HG02981 (cell line): ENCODE measurements around the gene TNRC6B.
"Not testable (repeated sequence)": the region's sequence is repeated elsewhere in the genome, so short reads cannot be mapped to it uniquely, and the experiment has no call there.

Experiments
- ATAC-seq: cut with Tn5 transposase; IDR thresholded peaks from one replicate; pipeline ENCODE4 v1.9.1; 2021; ENCODE audit warnings: mild to moderate bottlenecking, moderate library complexity; ENCODE audit not compliant: unreplicated experiment

TNRC6B gene, protein sequence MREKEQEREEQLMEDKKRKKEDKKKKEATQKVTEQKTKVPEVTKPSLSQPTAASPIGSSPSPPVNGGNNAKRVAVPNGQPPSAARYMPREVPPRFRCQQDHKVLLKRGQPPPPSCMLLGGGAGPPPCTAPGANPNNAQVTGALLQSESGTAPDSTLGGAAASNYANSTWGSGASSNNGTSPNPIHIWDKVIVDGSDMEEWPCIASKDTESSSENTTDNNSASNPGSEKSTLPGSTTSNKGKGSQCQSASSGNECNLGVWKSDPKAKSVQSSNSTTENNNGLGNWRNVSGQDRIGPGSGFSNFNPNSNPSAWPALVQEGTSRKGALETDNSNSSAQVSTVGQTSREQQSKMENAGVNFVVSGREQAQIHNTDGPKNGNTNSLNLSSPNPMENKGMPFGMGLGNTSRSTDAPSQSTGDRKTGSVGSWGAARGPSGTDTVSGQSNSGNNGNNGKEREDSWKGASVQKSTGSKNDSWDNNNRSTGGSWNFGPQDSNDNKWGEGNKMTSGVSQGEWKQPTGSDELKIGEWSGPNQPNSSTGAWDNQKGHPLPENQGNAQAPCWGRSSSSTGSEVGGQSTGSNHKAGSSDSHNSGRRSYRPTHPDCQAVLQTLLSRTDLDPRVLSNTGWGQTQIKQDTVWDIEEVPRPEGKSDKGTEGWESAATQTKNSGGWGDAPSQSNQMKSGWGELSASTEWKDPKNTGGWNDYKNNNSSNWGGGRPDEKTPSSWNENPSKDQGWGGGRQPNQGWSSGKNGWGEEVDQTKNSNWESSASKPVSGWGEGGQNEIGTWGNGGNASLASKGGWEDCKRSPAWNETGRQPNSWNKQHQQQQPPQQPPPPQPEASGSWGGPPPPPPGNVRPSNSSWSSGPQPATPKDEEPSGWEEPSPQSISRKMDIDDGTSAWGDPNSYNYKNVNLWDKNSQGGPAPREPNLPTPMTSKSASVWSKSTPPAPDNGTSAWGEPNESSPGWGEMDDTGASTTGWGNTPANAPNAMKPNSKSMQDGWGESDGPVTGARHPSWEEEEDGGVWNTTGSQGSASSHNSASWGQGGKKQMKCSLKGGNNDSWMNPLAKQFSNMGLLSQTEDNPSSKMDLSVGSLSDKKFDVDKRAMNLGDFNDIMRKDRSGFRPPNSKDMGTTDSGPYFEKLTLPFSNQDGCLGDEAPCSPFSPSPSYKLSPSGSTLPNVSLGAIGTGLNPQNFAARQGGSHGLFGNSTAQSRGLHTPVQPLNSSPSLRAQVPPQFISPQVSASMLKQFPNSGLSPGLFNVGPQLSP (N-terminal part only)

DNA sequence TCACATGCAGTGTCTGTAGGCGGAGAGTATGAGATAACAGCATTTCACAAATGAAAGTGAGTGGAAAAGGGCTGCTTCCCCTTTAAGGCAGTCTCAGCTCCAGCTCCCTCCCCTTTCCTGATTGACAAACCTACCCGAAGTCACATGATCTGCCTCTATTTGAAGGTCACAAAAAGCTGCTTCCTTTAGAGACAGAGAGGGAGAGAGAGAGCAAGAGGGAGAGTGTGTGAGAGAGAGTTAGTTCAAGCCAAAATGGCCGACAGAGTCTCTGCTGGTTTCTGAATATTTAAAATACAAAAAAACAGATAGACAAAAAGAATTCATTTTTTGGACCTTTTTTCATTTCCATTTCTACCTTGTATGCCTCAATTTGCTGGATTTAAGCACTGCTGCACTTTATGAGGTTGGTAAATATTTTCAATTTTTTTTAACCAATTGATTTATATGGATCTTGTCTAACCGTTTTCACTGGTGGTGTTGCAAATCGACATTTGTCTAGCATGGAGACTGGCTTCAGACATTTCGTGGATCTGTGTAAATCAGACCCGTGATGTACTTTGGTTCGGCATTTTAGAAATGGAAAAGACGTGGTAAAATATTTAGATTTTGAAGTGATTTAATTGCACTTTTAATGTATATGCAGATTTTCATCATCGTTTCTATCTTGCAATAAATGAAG is at the start of gene TNRC6B:
Gene TNRC6B (plus strand): TSS at position 188 of the 679 bp plus-strand sequence. CDS start 211 bp downstream, at position 399.
- peak; percentile 91 for ATAC-seq

DNA sequence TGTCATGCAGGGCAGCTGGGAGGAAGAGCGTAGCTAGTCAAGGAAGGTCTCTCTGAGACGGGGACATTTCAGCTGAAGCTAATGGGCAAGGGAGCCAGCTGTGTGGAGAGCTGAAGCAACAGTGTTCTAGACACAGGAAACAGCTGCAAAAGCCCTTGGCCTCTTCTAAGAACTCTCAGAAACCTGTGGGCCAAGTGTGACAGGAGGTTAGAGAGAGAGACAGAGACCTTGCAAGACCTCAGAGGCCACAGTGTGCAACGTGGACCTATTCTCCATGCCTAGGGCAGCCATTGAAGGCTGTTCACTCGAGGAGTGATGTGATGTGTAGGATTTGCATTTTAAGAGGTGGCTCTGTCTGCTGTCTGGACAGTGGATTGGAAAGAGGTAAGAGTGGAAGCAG is 48.7 kb upstream of the TNRC6B start:
- no peak for ATAC-seq

DNA sequence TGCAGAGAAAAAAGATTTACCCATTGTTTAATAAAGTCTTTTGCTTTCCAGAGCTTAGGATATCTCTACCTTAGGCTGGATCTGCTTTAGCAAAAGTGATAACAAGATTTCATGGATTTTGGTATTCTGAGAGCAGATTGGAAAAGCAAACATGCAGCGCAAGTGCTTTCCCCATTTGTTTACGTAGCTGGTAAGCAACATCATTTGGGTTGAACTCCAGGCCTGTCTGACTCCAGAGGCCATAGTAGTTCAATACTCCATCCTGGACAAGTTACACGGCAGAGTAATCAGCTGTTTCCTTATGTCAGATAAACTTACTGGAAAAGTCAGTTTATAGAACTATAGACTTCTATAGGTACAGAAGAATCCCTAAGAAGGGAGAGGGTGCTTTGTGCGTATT is 40.6 kb upstream of the TNRC6B start:
- ATAC-seq, result no peak

DNA sequence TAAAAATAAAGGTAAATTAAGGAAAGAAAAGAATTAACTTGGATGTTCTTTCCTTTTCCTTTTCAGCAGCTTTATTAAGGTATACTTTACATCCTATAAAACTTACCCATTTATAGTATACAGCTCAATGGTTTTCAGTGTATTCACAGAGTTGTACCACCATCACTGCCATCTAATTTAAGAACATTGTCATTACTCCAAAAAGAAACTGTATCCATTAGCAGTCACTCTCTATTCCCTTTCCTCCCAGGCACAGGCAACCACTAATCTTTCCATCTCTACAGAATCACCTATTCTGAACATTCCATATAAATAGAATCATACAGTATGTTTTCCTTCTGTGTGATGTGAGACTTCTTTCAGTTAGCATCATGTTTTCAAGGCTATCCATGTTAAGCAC is 38.9 kb upstream of the TNRC6B start:
- ATAC-seq, result no peak

DNA sequence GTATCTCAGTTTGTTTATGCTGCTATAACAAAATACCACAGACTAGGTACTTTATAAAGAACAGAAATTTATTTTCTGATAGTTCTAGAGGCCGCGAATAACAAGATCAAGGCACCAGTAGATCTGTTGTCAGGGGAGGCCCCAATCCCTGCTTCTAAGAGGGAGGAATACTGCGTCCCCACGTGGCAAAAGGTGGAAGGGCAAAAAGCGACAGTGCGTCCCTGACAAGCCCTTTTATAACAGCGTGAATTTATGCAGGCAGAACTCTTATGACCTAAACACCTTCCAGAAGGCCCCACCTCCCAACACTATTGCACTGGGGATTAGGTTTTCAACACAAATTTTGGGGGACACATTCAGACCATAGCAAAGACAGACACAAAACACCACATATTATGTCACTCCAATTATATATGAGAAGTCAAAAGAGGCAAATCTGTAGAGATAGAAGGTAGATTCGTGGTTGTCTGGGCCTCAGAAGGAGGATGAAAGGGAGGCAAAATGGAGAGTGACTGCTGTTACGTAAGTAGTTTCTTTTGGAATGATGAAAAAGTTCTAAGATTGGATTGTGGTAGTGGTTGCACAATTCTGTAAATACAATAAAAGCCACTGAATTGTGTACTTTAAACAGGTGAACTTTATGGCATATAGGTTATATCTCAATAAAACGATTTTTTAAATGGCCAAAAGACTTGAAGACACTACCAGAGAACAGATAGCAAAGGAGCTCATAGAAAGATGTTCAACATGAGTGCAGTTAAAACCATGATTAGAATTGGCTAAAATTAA is 30.1 kb upstream of the TNRC6B start:
- no peak for ATAC-seq

DNA sequence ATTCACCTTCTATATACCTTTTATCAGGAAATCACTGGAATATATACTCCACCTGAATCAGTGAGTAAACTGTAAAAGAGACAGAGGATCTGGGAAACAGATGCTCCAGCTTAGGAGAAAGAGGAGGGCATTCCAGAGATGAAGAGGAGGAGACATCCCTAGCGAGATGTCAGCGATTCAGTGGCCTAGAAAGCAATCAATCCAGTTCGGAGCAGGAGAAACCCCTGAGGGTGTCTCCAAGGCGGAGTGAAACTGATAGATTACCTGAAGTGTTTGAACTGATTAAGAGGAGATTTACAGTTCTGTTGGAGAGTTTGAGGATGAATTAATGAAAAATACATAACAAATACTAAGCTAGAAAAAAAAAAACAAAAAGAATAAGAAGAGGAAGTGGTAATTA is 24.5 kb upstream of the TNRC6B start:
- ATAC-seq, result no peak

DNA sequence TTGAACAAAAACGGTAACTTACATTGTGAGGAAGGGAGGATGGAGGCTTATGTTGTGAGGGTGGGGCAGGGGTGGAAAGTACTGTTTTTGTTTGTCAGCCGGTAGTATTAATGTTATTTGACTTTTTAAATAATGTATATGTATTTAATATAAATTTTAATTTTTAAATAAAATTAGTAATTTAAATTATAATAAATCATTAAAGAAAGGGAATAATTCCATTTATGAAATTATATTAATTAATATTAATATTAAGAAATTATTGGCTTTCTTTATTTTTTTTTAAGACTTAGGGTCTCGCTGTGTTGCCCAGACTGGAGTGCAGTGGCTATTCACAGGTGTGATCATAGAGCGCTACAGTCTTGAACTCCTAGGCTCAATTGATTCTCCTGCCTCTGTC is 24.0 kb upstream of the TNRC6B start:
- no peak for ATAC-seq

DNA sequence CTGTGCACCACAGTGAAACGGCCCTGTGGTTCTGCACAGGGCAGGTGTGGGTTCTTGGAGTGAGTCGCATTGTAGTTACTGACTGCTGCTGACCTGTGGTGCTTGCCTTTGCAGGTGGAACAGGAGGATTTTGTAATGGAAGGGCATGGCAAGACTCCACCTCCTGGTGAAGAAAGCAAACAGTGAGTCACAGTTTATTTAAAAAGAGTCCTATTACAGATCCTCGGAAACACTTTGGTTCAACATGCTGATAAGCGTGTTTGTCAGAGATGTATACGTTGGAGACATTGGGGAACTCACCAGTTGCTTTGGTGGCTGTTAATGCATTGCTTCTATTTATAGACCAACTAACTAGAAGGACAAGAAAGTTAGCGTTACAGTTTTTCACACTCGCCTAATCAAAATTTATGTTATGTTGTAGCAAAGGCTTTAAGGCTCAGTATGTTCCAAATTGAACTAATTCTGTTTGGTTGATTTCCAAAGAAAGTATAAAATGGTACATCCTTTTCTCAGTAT is 21.7 kb upstream of the TNRC6B start:
- ATAC-seq, result no peak

DNA sequence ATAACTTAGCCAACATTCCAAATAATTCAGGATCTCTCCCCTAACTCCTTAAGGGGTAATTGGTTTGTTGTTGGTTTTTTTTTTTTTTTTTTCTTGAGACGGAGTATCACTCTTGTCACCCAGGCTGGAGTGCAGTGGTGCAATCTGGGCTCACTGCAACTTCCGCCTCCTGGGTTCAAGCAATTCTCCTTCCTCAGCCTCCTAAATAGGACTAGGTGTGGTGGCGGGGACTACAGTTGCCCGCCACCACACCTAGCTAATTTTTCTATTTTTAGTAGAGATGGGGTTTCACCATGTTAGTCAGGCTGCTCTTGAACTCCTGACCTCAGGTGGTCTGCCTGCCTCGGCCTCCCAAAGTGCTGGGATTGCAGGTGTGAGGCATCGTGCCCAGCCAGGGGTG is 21.0 kb upstream of the TNRC6B start:
- ATAC-seq, result not testable (repeated sequence)

DNA sequence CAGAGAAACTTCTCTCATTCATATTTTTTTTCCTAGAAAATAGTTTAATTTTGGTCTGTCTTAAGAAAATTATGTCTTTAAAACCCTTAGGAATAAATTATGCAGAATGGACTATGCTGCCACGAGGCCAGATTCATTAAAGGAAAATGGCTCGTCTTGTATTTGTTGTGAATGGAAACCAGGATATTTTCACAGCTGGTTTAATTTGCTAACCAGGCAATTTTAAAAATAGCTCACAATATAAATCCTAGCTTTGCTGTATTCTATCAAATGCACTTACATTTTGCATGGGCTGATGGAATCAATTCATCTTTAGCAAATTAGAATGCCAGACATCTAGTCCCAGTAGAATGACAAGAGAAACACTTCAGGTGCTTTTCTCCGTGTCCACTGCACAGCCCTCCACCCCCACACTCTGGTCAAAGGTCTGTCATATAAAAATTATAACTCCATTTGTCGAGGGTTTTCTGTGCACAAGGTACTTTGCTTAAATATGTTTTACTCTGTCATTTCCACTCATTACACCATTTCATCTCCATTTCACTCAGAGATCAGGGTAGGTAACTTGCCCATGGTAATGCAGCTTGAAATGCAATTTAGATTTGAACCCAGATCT is 20.3 kb upstream of the TNRC6B start:
- ATAC-seq, result no peak

DNA sequence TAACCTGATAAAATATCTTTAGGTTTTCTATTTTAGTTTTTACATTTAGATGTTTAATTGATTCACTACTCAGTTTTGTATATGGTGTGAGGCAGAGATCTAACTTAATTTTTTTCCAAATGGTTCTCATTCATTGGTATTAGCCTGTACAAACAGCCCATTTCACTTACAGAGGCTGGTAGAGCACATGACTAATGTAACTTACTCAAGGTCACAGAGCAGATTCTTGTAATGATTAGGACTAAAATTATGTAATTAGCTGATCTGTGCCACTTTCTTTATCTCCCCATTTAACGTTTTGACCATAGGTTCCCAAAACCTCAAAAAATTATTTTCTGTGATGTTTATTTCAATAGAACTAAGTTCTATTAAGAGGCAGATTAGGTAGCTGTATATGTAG is 16.5 kb upstream of the TNRC6B start:
- ATAC-seq, result no peak

DNA sequence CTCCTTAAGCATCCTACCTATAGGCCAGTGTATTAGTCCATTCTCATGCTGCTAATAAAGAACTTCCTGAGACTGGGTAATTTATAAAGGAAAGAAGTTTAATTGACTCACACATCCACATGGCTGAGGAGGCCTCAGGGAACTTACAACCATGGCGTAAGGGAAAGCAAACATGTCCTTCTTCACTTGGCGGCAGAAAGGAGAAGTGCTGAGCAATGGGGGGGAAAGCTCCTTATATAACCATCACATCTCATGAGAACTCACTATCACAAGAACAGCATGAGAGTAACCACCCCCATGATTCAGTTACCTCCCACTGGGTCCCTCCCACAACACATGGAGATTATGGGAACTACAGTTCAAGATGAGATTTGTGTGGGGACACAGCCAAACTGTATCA is 12.2 kb upstream of the TNRC6B start:
- ATAC-seq, result not testable (repeated sequence)

DNA sequence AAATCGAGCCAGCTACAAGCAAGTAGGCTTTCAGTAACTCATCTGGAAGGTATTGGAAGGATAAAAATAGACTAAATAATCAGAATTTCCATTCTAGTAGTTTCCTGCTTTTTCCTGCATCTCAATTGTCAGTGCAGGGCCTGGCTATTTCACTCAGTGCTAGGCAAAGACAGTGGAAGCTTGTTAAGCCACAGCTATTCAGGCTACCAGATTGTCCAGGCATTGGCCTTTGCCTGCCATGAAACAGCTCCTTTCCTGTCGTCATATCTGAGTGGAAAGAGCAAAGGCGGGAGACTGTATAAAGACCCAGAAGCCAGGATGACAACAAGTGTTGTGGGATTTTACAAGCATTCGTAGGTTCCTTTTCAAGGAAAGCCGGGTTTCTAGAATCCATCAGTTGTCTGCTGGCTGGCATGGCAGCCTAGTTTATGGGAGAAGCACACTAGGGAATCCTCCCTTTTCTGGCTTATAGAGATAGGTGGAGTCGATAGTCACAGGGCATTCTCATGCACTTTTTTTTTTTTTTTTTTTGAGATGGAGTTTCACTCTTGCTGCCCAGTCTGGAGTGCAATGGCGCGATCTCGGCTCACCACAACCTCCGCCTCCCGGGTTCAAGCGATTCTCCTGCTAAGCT is 2.0 kb upstream of the TNRC6B start:
- no peak for ATAC-seq

DNA sequence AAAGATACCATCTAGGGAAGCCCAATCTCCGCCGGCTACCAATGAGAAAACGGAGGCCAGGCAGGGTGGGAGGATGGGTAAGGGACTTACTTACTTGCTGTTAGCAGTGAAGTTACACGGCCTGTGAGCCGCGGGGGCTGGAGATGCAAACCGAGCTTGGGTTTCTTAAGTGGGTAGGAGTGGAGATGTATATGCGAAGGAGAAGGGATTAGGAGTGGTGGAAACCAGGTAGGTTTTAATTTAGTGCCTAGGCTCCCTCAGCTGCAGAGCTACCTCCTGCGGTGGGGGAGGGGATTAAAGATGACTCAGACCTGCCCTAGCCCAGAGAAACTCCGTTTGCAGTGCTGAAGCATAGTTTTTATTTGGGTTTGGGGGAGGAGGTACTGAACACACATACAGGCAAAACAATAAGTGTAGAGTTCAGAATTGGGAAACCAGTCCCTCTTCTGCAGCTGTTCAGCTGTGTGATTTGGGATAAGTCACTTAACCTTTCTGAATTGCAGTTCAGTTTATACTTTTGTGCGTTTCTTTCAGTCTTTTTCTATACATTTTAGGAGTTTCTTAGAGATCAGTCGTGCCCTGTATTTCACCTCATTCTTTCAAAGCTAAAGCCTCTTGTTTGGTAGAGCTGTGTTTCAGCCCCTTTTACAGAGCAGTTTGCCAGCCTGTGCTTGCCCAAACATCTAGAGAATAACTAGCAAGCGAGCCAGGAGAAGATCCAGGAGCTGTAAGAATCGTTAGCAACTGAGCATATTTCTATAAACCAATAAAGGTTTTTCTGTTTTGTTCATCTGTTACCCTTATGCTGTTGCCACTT is 596 bp upstream of the TNRC6B start:
- peak; percentile 13 for ATAC-seq

DNA sequence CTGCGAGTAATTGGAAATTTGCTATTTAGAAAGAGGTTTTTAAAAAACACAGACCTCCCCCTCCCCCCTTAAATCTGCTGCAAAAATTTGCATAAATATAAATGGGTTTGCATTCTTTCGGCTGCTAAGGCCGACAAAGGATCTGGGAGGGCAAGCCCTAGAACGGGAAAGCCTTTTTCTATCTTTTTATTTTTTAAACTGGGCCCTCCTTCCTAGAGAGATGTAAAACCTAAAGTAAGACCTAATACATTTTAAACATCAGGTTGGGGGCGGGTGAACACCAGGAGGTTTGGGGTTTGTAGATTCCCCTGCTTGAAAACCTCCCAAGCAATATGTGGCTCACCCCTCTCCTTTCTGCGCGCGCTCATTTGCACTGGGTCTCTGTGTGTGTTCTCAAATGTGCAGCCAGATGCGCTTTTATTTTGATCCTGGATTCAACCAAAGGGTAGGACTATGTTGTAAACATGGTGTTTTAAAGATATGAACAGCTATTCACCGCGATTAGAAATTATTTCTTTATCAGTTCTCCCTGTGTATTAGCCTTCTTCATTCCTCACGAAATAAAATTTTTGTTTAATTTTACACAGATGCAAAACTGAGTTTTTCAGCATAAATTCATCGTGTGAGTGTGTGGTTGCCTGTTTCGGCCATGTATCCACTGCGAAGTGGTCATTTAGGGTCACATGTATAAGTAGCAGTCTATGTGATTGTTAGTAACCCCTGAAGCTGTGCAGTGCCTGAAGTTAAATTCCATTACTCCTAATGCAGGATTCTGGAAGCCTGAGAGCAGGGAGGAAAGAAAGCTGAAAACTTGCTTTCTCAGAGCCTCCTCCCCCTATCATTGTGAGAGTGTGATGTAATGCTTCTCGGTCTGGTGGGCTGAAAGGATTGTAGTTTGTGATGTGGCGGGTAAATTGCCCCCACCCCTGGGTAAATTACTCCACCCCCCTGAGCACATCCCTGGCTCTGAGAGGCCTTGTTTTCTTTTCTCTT is 988 bp downstream of the TNRC6B start:
- ATAC-seq, result no peak

DNA sequence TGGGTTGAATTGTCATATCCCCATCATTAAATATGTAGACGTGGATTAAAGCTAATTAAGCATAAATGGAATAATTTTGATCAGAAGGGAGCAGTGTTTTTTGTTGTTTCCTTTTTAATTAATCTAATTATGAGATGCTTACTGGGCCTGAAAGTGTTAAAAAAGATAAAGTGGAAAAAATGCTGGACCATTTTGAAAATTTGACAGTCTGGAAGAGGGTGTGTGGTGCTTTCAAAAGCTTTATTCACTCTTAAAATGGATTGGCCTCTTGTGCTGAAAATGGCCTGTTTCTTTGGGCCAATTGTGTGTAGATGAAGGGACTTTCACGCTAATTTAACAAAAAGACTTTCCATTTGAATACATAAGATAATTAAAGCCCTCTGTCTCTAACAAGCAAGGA is 1.8 kb downstream of the TNRC6B start:
- ATAC-seq, result no peak

DNA sequence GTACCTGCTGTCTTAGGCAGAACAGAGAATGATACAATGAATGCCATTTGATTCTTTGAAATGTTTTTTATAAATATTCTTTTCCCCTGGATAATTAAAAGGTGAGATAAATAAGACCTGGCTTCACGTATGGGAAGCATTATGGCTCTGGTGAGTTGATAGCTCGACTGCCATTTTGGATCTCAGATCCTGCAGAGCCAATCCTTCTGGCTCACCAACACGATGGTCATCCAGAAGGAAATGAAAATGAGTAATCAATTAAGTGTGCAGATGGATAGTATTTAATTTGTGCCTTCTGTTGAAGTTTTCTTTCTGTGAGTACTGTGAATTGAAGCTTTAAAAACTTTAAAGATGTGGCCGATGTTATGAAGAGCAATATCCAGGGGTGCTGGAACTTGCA is 2.7 kb downstream of the TNRC6B start:
- ATAC-seq, result no peak
